K562 (cell line): ENCODE data around the gene CIAPIN1. TPM values are rescaled to one million over a fixed set of nuclear protein-coding genes. Genes with fewer than 3 reads are reported as not detected.

Experiments
- ATAC-seq: fragments of 200-7000 bp; cut with Tn5 transposase; 3 replicates; pipeline ENCODE4 v1.9.1; 2020; ENCODE audit warnings: moderate library complexity
- BruUV-seq: library from RNA; stranded (reverse); fragments of 400-500 nt; replicated peaks from 2 replicates; lab custom pipeline; 2021; lab: Mats Ljungman, UMichigan
- CTCF ChIA-PET: fragments of 300-600 bp; formaldehyde crosslinking; extraction: SDS; loops from one replicate; lab custom pipeline; 2021; ENCODE audit warnings: low intra/inter-chr PET ratio; lab: Yijun Ruan, JAX
- POLR2A ChIA-PET: fragments of 300-600, 350-650 bp; sonication (Branson Sonifier 250); formaldehyde crosslinking; extraction: SDS; loops from one replicate; lab custom pipeline; 2021; ENCODE audit warnings: antibody characterized with exemption, inconsistent platforms; lab: Yijun Ruan, JAX
- DNase-seq, 4 experiments: peaks; one replicate each; pipeline versions ENCODE4 v3.0.0 to v3.0.0-alpha.2; 2011 to 2018; ENCODE audit warnings: low spot score in 3 of 4, mixed read lengths in 3 of 4; ENCODE audit errors: extremely low read depth in 1 of 4
- FAIRE-seq: peaks from 2 replicates; lab custom pipeline; 2011; peaks lifted over from hg19 to GRCh38; lab: Jason Lieb, UNC
- H2AFZ ChIP-seq: 2 replicates; pipeline ENCODE4 v1.6.0; 2011; ENCODE audit warnings: low read depth, low read length, control low read depth, inconsistent platforms
- H3K27ac ChIP-seq: fragments of 200-600 bp; 3 replicates; pipeline ENCODE4 v1.8.0; 2011; ENCODE audit warnings: low read depth, mild to moderate bottlenecking, control low read depth, inconsistent platforms, low read length, moderate library complexity, mixed read lengths; ENCODE audit errors: extremely low read depth
- H3K27me3 ChIP-seq, 2 experiments: fragments of 300-600 bp in 1 of 2; 2 replicates in 1 of 2; 3 replicates in 1 of 2; pipeline versions ENCODE4 v1.6.0 to v1.8.0; 2011; ENCODE audit warnings: inconsistent platforms in 2 of 2, low read length in 2 of 2, mild to moderate bottlenecking in 1 of 2, mixed read lengths in 1 of 2, moderate library complexity in 1 of 2; ENCODE audit not compliant: control insufficient read depth in 2 of 2, insufficient read depth in 2 of 2
- H3K36me3 ChIP-seq: fragments of 300-600 bp; 3 replicates; pipeline ENCODE4 v1.8.0; 2011; ENCODE audit warnings: mild to moderate bottlenecking, low read length, inconsistent platforms; ENCODE audit not compliant: control insufficient read depth, insufficient read depth
- H3K4me1 ChIP-seq, 2 experiments: fragments of 200-600 bp in 1 of 2; replicated peaks in 1 of 2; 2 replicates in 1 of 2; 3 replicates in 1 of 2; pipeline versions ENCODE4 v1.5.1 to v1.8.0; 2011; ENCODE audit warnings: inconsistent platforms in 2 of 2, low read length in 2 of 2, mild to moderate bottlenecking in 1 of 2, mixed read lengths in 1 of 2, moderate library complexity in 1 of 2; ENCODE audit not compliant: control insufficient read depth in 2 of 2, insufficient read depth in 2 of 2
- H3K4me2 ChIP-seq: 2 replicates; pipeline ENCODE4 v1.6.1; 2011; ENCODE audit warnings: low read length, control low read depth, inconsistent platforms, mixed read lengths; ENCODE audit not compliant: insufficient read depth
- H3K4me3 ChIP-seq: fragments of 200-600 bp; sonication (generic), shearing (Covaris generic); 2 replicates; pipeline ENCODE4 v1.5.1; 2016; ENCODE audit warnings: control low read depth, inconsistent platforms
- H3K79me2 ChIP-seq: fragments of 200-600 bp; 3 replicates; pipeline ENCODE4 v1.8.0; 2011; ENCODE audit warnings: low read length, inconsistent platforms; ENCODE audit not compliant: control insufficient read depth, insufficient read depth
- H3K9ac ChIP-seq, 2 experiments: 2 replicates each; pipeline versions ENCODE4 v1.6.0 to v1.6.1; 2011; ENCODE audit warnings: low read depth in 2 of 2, low read length in 2 of 2, control low read depth in 1 of 2, inconsistent platforms in 1 of 2, mild to moderate bottlenecking in 1 of 2, mixed read lengths in 1 of 2; ENCODE audit not compliant: insufficient read depth in 1 of 2
- H3K9me1 ChIP-seq: one replicate; pipeline ENCODE4 v1.6.0; 2011; ENCODE audit warnings: inconsistent platforms, mild to moderate bottlenecking, low read length, moderate library complexity; ENCODE audit not compliant: control insufficient read depth, insufficient read depth
- H3K9me3 ChIP-seq: replicated peaks from 2 replicates; pipeline ENCODE4 v1.5.1; 2011; ENCODE audit warnings: low read depth, low read length, inconsistent platforms; ENCODE audit not compliant: control insufficient read depth, insufficient read depth
- H4K20me1 ChIP-seq: replicated peaks from 2 replicates; pipeline ENCODE4 v1.6.1; 2011; ENCODE audit warnings: low read length, inconsistent platforms, mixed read lengths; ENCODE audit not compliant: control insufficient read depth, insufficient read depth
- FOS ChIP-seq: IDR thresholded peaks from 3 replicates; pipeline ENCODE4 v1.6.1; 2011; ENCODE audit not compliant: insufficient read length; ENCODE audit errors: extremely low read depth
- NR2C2 ChIP-seq, 2 experiments: fragments of 200-800 bp in 1 of 2; sonication (Bioruptor generic) in 1 of 2; sonication (generic) in 1 of 2; formaldehyde crosslinking in 1 of 2; IDR thresholded peaks; 2 replicates each; pipeline versions ENCODE4 v1.6.1 to v1.8.0; 2016 to 2022; ENCODE audit warnings: mild to moderate bottlenecking in 1 of 2, missing compliant biosample characterization in 1 of 2, missing genetic modification characterization in 1 of 2, missing genetic modification reagents in 1 of 2
- SP1 ChIP-seq: sonication (generic); formaldehyde crosslinking; IDR thresholded peaks from 2 replicates; pipeline ENCODE4 v1.8.1; 2022; ENCODE audit warnings: mild to moderate bottlenecking, missing genetic modification reagents
- ZNF696 ChIP-seq: fragments of 250-450 bp; sonication (Bioruptor Pico); conservative IDR thresholded peaks from 2 replicates; pipeline ENCODE4 v1.4.0; 2020; ENCODE audit warnings: mild to moderate bottlenecking, moderate library complexity
- WGBS: fragments of 100-300 bp; shearing (Covaris generic); methylation state at CpG from one replicate; pipeline ENCODE4 v1.1.6; 2016; ENCODE audit warnings: low coverage, mixed read lengths; ENCODE audit not compliant: insufficient coverage; ENCODE audit errors: missing lambda C conversion rate; 5-methylcytosine and 5-hydroxymethylcytosine counted together
- in situ Hi-C: fragments of 300-500 bp; cut with MboI; formaldehyde crosslinking; loops from 4 replicates; pipeline ENCODE4 v1.15.0; 2018; ENCODE audit warnings: inconsistent platforms, mixed read lengths
- intact Hi-C: fragments of 100-400 bp; cut with micrococcal nuclease; formaldehyde crosslinking; loops from 2 replicates; pipeline ENCODE4 v1.14.2; 2022
- polyA plus RNA-seq, 8 experiments: library from polyadenylated mRNA; depleted of rRNA in 4 of 8; stranded (reverse) in 5 of 8; unstranded in 3 of 8; fragments of >200 nt; fragmentation: Nextera tagmentation in 2 of 8; fragmentation: Illumina TruSeq in 1 of 8; extraction: Ambion mirVana in 2 of 8; extraction: Trizol in 1 of 8; gene quantifications; 2 replicates each; pipeline versions ENCODE4 v1.2.1 to v1.2.3, GENCODE V29; 2011 to 2014; ENCODE audit warnings: inconsistent platforms in 1 of 8, missing spikeins in 1 of 8
- total RNA-seq, 7 experiments: library from RNA; depleted of rRNA in 6 of 7; stranded (reverse); fragments of >200 nt in 6 of 7; fragmentation: Illumina TruSeq in 2 of 7; extraction: Trizol in 2 of 7; gene quantifications; 2 replicates each; pipeline versions ENCODE4 v1.2.1 to v1.2.3, GENCODE V29; 2011 to 2021; ENCODE audit warnings: low replicate concordance in 1 of 7
- TF ChIP-seq, protein P1 (sequence below): fragments of 250-450 bp; sonication (Bioruptor Pico); IDR thresholded peaks from 2 replicates; pipeline ENCODE4 v1.8.0; 2021; ENCODE audit warnings: borderline replicate concordance, mild to moderate bottlenecking, moderate library complexity; ENCODE audit not compliant: poor library complexity, severe bottlenecking
- TF ChIP-seq, protein P2 (sequence below): fragments of 250-450 bp; sonication (Bioruptor Pico); IDR thresholded peaks from 2 replicates; pipeline ENCODE4 v1.6.1; 2021; ENCODE audit warnings: mild to moderate bottlenecking

The CIAPIN1 gene
- total and polyA plus RNA-seq, 9 of the 15 experiments (the other 6 are each of a cell fraction or from before 2014, with no cell fraction given), result 71.8 to 263 (median 95.7) TPM

DNA sequence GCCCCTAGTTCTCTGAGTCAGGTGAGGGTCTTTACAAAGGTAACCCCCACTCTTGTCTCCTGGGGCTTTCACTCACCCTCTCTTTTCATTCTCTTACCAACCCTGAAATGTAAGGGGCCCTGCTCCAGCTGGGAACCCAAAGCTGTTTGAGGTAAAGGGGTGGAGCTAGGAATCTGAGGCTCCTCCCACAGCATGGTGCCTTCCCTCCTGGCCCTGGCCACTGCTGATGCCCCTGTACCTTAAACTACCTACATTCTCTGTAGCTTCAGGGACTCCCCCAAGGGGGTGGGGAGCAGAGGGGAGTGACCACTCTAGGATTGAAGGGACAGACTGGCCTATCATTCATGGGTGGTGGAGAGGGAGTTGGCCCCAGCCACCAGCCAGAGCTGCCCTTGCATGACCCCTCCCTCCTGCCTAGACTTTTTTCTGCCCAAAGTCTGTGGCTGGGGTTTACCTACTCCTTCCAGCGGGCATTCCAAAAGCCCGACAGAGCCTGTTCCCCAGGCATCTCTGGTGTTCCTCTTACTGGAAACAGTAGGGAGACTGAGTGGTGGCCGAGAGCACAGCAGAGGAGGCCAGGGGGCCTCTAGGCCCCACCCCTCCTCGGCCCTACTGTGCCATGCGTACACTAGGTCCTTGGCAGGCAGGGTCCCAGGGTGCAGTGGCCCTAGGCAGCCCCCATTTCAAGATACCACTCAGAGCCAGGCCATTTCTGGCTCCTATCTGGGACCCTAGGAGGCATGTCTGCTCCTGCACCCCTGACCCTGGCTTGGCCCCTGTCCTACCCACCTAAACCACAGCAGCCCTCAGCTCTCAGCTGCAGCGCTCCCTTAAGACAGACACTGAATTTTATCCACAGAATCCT lies 29.6 kb upstream of the CIAPIN1 start:
- TF ChIP-seq, protein P1, sequence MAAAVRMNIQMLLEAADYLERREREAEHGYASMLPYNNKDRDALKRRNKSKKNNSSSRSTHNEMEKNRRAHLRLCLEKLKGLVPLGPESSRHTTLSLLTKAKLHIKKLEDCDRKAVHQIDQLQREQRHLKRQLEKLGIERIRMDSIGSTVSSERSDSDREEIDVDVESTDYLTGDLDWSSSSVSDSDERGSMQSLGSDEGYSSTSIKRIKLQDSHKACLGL (CRISPR knock-in tag), result no peak
- TF ChIP-seq ZNF696 (CRISPR knock-in tag) (no peak), NR2C2 (CRISPR knock-in tag; IDR thresholded peaks at IDR 0.05) (0 out of 2 replicates have a peak, but pooled peaks have one; percentile 28), NR2C2 (tag; IDR thresholded peaks at IDR 0.05) (no peak), SP1 (peak; percentile 3; the same call in 1 of the 2 replicates), FOS (no peak)
- TF ChIP-seq, protein P2, sequence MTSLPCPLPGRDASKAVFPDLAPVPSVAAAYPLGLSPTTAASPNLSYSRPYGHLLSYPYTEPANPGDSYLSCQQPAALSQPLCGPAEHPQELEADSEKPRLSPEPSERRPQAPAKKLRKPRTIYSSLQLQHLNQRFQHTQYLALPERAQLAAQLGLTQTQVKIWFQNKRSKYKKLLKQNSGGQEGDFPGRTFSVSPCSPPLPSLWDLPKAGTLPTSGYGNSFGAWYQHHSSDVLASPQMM (CRISPR knock-in tag), result no peak
- peak overlapping the region in 1 of 2 experiments; percentile 65; a peak in 2 of 4 replicates for H3K9ac ChIP-seq
- in situ Hi-C loops, result loop anchor here (5.0 kb wide), 1 partner anchor 41 kb away; no protein-coding TSS in a partner anchor
- H3K9me1 ChIP-seq, result no peaks in the 10 kb centered on the region
- ATAC-seq (peak; percentile 15), FAIRE-seq (peak; percentile 46), DNase-seq (peak in 1 of 4 experiments; percentile 38)
- 65% methylated on average over 6 of the region's 6 CpGs for WGBS
- intact Hi-C loops, result loop anchor here (1.0 kb wide), 1 partner anchor 43 kb away; no protein-coding TSS in a partner anchor
- H3K4me2 ChIP-seq, result peak overlapping the region; percentile 64
- no TSS peak for BruUV-seq
- H3K27ac ChIP-seq, result no peak overlapping the region
- H2AFZ ChIP-seq, result no peak overlapping the region
- no peaks in the 10 kb centered on the region for H3K27me3 ChIP-seq
- ChIA-PET CTCF (interaction anchor here (2.0 kb wide), 1 partner anchor 43 kb away, joined by 21 read pairs; no protein-coding TSS in a partner anchor), POLR2A (interaction anchor here (1.0 kb wide), 1 partner anchor 9 kb away, joined by 3 read pairs; no protein-coding TSS in a partner anchor)
- H3K9me3 ChIP-seq, result no peaks in the 10 kb centered on the region
- H4K20me1 ChIP-seq, result no peaks in the 10 kb centered on the region
- H3K4me3 ChIP-seq, result no peak overlapping the region
- H3K4me1 ChIP-seq, result peaks cover 21 to 48% of the 10 kb centered on the region in 2 experiments
- H3K79me2 ChIP-seq, result no peaks in the 10 kb centered on the region
- peaks cover 23% of the 10 kb centered on the region; the same call in 1 of the 3 replicates for H3K36me3 ChIP-seq
